Fibroblast of lung (primary cell): ENCODE measurements around the gene RPA3.

Experiments used
- CTCF ChIP-seq, 2 donors: IDR thresholded peaks in 1 of 2; conservative IDR thresholded peaks in 1 of 2; 1 replicate in 1 of 2; 2 replicates in 1 of 2; pipeline ENCODE4 v1.5.1; 2011 to 2012; ENCODE audit warnings: low read length in 2 of 2, control low read depth in 1 of 2, inconsistent platforms in 1 of 2, low read depth in 1 of 2, mild to moderate bottlenecking in 1 of 2
- EZH2 ChIP-seq: IDR thresholded peaks from 2 replicates; pipeline ENCODE4 v1.5.1; 2012; ENCODE audit warnings: low read length, control low read depth, mild to moderate bottlenecking; ENCODE audit errors: missing control alignments

GRCh38 chr7:7667187-7667586 is 51.2 kb downstream of the RPA3 start:
- TF ChIP-seq CTCF (conservative IDR thresholded peaks at IDR 0.05 in 1 of 2, IDR thresholded peaks at IDR 0.05 in 1 of 2; ENCODE audit: low read depth in 1 of 2, low read length in 2 of 2) = no peak
- no peak for TF ChIP-seq EZH2
